Astrocyte (in vitro differentiated cells and primary cell): ENCODE measurements around the gene WDHD1. TPM values are rescaled to one million over a fixed set of nuclear protein-coding genes. Genes with fewer than 3 reads are reported as not detected.

Experiments
- DNase-seq: peaks from one replicate; pipeline ENCODE4 v3.0.0-alpha.2; 2010; ENCODE audit warnings: low read depth
- FAIRE-seq: peaks from 2 replicates; lab custom pipeline; 2011; peaks lifted over from hg19 to GRCh38; lab: Jason Lieb, UNC
- H2AFZ ChIP-seq: 2 replicates; pipeline ENCODE4 v1.6.0; 2012; ENCODE audit warnings: low read depth, low read length, inconsistent platforms
- H3K27ac ChIP-seq: 2 replicates; pipeline ENCODE4 v1.5.1; 2011; ENCODE audit warnings: low read depth, low read length, inconsistent platforms
- H3K27me3 ChIP-seq: 2 replicates; pipeline ENCODE4 v1.6.0; 2011; ENCODE audit warnings: low read length, inconsistent platforms; ENCODE audit not compliant: insufficient read depth
- H3K36me3 ChIP-seq: 2 replicates; pipeline ENCODE4 v1.5.1; 2011; ENCODE audit warnings: low read length, inconsistent platforms; ENCODE audit not compliant: insufficient read depth
- H3K4me1 ChIP-seq: 2 replicates; pipeline ENCODE4 v1.5.1; 2011; ENCODE audit warnings: low read length, inconsistent platforms; ENCODE audit not compliant: insufficient read depth
- H3K4me2 ChIP-seq: 2 replicates; pipeline ENCODE4 v1.6.0; 2012; ENCODE audit warnings: low read length, inconsistent platforms
- H3K4me3 ChIP-seq: 2 replicates; pipeline ENCODE4 v1.5.1; 2011; ENCODE audit warnings: low read depth, mild to moderate bottlenecking, low read length, inconsistent platforms; ENCODE audit not compliant: insufficient read depth
- H3K79me2 ChIP-seq: 2 replicates; pipeline ENCODE4 v1.6.0; 2012; ENCODE audit warnings: mild to moderate bottlenecking, low read length, inconsistent platforms; ENCODE audit not compliant: insufficient read depth
- H3K9ac ChIP-seq: 2 replicates; pipeline ENCODE4 v1.6.0; 2012; ENCODE audit warnings: mild to moderate bottlenecking, low read length, inconsistent platforms
- H3K9me3 ChIP-seq: 2 replicates; pipeline ENCODE4 v1.5.1; 2012; ENCODE audit warnings: low read depth, mild to moderate bottlenecking, low read length, inconsistent platforms; ENCODE audit not compliant: insufficient read depth
- H4K20me1 ChIP-seq: 2 replicates; pipeline ENCODE4 v1.6.0; 2012; ENCODE audit warnings: low read length, inconsistent platforms; ENCODE audit not compliant: insufficient read depth
- H3K27ac Mint-ChIP-seq: one replicate; pipeline ENCODE4 v1.8.0; 2021; ENCODE audit warnings: mild to moderate bottlenecking, mixed read lengths; ENCODE audit not compliant: unreplicated experiment
- H3K27me3 Mint-ChIP-seq: one replicate; pipeline ENCODE4 v1.8.0; 2021; ENCODE audit warnings: low read depth, mixed read lengths; ENCODE audit not compliant: unreplicated experiment
- H3K36me3 Mint-ChIP-seq: one replicate; pipeline ENCODE4 v1.8.0; 2021; ENCODE audit warnings: low read depth, mixed read lengths; ENCODE audit not compliant: unreplicated experiment
- H3K4me1 Mint-ChIP-seq: one replicate; pipeline ENCODE4 v1.8.0; 2021; ENCODE audit warnings: low read depth, mixed read lengths; ENCODE audit not compliant: unreplicated experiment
- H3K4me3 Mint-ChIP-seq: one replicate; pipeline ENCODE4 v1.8.0; 2021; ENCODE audit warnings: mild to moderate bottlenecking, moderate library complexity, mixed read lengths; ENCODE audit not compliant: unreplicated experiment
- H3K9me3 Mint-ChIP-seq: one replicate; pipeline ENCODE4 v1.8.0; 2021; ENCODE audit warnings: mild to moderate bottlenecking, mixed read lengths; ENCODE audit not compliant: unreplicated experiment
- EZH2 ChIP-seq: IDR thresholded peaks from 2 replicates; pipeline ENCODE4 v1.6.1; 2012; ENCODE audit warnings: mild to moderate bottlenecking, low read length, inconsistent platforms; ENCODE audit not compliant: insufficient read depth
- total RNA-seq: library from RNA; stranded (reverse); gene quantifications from 2 replicates; pipeline ENCODE4 v1.2.1, GENCODE V29; 2021
- TF ChIP-seq, protein P1 (sequence below): IDR thresholded peaks from 2 replicates; pipeline ENCODE4 v1.5.1; 2011; ENCODE audit warnings: low read depth, mild to moderate bottlenecking, inconsistent platforms, low read length, moderate library complexity; ENCODE audit not compliant: insufficient read depth

Gene WDHD1
- total RNA-seq, 1 donor from 2014 or later = 9.3 TPM

DNA sequence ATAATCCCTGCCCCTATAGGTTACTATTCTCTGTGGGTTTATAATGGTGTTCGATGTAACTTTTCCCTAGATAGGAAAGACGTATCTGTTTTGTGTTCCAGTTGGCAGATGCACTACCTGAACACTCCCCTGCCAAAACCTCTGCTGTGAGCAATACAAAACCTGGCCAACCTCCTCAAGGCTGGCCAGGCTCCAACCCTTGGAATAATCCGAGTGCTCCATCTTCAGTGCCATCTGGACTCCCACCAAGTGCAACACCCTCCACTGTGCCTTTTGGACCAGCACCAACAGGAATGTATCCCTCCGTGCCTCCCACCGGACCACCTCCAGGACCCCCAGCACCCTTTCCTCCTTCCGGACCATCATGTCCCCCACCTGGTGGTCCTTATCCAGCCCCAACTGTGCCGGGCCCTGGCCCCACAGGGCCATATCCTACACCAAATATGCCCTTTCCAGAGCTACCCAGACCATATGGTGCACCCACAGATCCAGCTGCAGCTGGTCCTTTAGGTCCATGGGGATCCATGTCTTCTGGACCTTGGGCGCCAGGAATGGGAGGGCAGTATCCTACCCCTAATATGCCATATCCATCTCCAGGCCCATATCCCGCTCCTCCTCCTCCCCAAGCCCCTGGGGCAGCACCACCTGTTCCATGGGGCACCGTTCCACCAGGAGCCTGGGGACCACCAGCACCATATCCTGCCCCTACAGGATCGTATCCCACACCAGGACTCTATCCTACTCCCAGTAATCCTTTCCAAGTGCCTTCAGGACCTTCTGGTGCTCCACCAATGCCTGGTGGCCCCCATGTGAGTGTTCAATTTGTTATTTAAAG, 35.8 kb upstream of the WDHD1 start:
- H3K4me1 ChIP-seq = no peaks in the 10 kb centered on the region
- H3K36me3 ChIP-seq = peaks cover 41% of the 10 kb centered on the region
- DNase-seq = no peak
- no peak overlapping the region for H3K9ac ChIP-seq
- no peaks in the 10 kb centered on the region for H3K27me3 Mint-ChIP-seq
- no peaks in the 10 kb centered on the region for H3K9me3 Mint-ChIP-seq
- H3K4me2 ChIP-seq = no peak overlapping the region
- no peak for FAIRE-seq
- no peak overlapping the region for H3K27ac Mint-ChIP-seq
- peaks cover 79% of the 10 kb centered on the region for H3K79me2 ChIP-seq
- no peaks in the 10 kb centered on the region for H3K27me3 ChIP-seq
- peaks cover 9% of the 10 kb centered on the region for H3K4me1 Mint-ChIP-seq
- no peak overlapping the region for H3K4me3 ChIP-seq
- H3K4me3 Mint-ChIP-seq = no peak overlapping the region
- H3K27ac ChIP-seq = no peak overlapping the region
- H4K20me1 ChIP-seq = peaks cover 64% of the 10 kb centered on the region
- TF ChIP-seq, protein P1, sequence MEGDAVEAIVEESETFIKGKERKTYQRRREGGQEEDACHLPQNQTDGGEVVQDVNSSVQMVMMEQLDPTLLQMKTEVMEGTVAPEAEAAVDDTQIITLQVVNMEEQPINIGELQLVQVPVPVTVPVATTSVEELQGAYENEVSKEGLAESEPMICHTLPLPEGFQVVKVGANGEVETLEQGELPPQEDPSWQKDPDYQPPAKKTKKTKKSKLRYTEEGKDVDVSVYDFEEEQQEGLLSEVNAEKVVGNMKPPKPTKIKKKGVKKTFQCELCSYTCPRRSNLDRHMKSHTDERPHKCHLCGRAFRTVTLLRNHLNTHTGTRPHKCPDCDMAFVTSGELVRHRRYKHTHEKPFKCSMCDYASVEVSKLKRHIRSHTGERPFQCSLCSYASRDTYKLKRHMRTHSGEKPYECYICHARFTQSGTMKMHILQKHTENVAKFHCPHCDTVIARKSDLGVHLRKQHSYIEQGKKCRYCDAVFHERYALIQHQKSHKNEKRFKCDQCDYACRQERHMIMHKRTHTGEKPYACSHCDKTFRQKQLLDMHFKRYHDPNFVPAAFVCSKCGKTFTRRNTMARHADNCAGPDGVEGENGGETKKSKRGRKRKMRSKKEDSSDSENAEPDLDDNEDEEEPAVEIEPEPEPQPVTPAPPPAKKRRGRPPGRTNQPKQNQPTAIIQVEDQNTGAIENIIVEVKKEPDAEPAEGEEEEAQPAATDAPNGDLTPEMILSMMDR = no peak
- TF ChIP-seq EZH2 = no peak
- H3K36me3 Mint-ChIP-seq = peaks cover 21% of the 10 kb centered on the region
- no peak overlapping the region for H2AFZ ChIP-seq
- H3K9me3 ChIP-seq = no peaks in the 10 kb centered on the region

- Mint-ChIP-seq H3K4me1 (peaks cover 6% of the 10 kb centered on the region), H3K36me3 (peaks cover 15% of the 10 kb centered on the region), H3K4me3 (no peak overlapping the region), H3K27ac (no peak overlapping the region), H3K9me3 (no peaks in the 10 kb centered on the region), H3K27me3 (no peaks in the 10 kb centered on the region)
- TF ChIP-seq, protein P1 = no peak
- no peak for TF ChIP-seq EZH2
- no peak for FAIRE-seq
- Histone ChIP-seq H3K9ac (no peak overlapping the region), H4K20me1 (peaks cover 79% of the 10 kb centered on the region), H3K36me3 (peaks cover 40% of the 10 kb centered on the region), H3K4me3 (no peak overlapping the region), H3K27ac (no peak overlapping the region), H3K4me2 (no peak overlapping the region), H3K9me3 (no peaks in the 10 kb centered on the region), H3K27me3 (no peaks in the 10 kb centered on the region), H2AFZ (no peak overlapping the region), H3K79me2 (peaks cover 96% of the 10 kb centered on the region), H3K4me1 (peaks cover 3% of the 10 kb centered on the region)
- no peak for DNase-seq
Observed at GRCh38 chr14:55059333-55059732, 32.4 kb upstream of the WDHD1 start.

GRCh38 chr14:55057919-55058318, 31.0 kb upstream of the WDHD1 start:
- H3K36me3 Mint-ChIP-seq = peaks cover 10% of the 10 kb centered on the region

More at GRCh38 chr14:55057919-55058318, 31.0 kb upstream of the WDHD1 start:
- Mint-ChIP-seq H3K9me3 (no peaks in the 10 kb centered on the region), H3K27me3 (no peaks in the 10 kb centered on the region), H3K4me3 (no peak overlapping the region), H3K27ac (no peak overlapping the region), H3K4me1 (peaks cover 14% of the 10 kb centered on the region)
- Histone ChIP-seq H4K20me1 (peaks cover 84% of the 10 kb centered on the region), H3K79me2 (peaks cover 100% of the 10 kb centered on the region), H3K27me3 (no peaks in the 10 kb centered on the region), H3K4me3 (no peak overlapping the region), H3K9me3 (no peaks in the 10 kb centered on the region), H3K4me1 (peaks cover 8% of the 10 kb centered on the region), H3K36me3 (peaks cover 34% of the 10 kb centered on the region), H3K4me2 (no peak overlapping the region), H2AFZ (no peak overlapping the region), H3K9ac (no peak overlapping the region), H3K27ac (no peak overlapping the region)
- TF ChIP-seq EZH2 = no peak
- TF ChIP-seq, protein P1 = no peak
- DNase-seq (no peak), FAIRE-seq (no peak)
